Left ventricle myocardium superior (tissue), 1 donor: ENCODE results near the gene CALD1. TPM values are rescaled to one million over a fixed set of nuclear protein-coding genes. Genes with fewer than 3 reads are reported as not detected.

Source experiments
- ATAC-seq: fragments of 200-7000 bp; cut with Tn5 transposase; one replicate; pipeline ENCODE4 v1.9.1; 2020; ENCODE audit warnings: mild to moderate bottlenecking, moderate library complexity
- DNase-seq: peaks from one replicate; pipeline ENCODE4 v3.0.0-alpha.2; 2020
- intact Hi-C: fragments of 100-400 bp; cut with micrococcal nuclease; formaldehyde crosslinking; loops from one replicate; pipeline ENCODE4 v1.11.0; 2022
- total RNA-seq: library from RNA; stranded (reverse); fragmentation: NEBNext Ultra II Directional; extraction: Animal tissue kit (Norgen Biotek cat#: 25700); gene quantifications from one replicate; pipeline ENCODE4 v1.2.1, GENCODE V29; 2021
- donor health status: DM: no; HTN: yes; CAD: no; lungs with severe emphysema.

Gene CALD1
- total RNA-seq, 1 donor from 2014 or later = 118 TPM

GRCh38 chr7:134927076-134927475 is 147.6 kb downstream of the CALD1 start:
- intact Hi-C loops = no loop called here
- no peak for DNase-seq
- no peak for ATAC-seq

DNA sequence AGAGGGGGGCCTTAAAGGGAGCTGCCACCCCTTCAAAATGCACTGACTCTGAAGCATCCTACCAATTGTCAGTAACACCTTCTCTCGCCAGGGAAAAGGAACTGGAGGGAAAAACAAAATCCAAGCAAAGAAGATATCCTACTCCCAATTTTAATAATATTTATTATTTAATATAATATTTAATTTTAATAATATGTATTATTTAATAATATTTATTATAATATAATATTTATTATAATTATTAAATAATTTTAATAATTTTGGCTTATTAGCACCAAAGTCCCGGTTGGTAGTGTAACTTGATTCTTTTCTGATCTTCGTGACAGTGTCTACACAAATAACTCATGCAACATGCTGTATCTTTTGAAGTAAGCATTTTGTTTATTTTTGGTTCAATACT is 148.3 kb downstream of the CALD1 start:
- DNase-seq = no peak
- ATAC-seq = no peak
- intact Hi-C loops = no loop called here

GRCh38 chr7:134928554-134928953 is 149.1 kb downstream of the CALD1 start:
- intact Hi-C loops = no loop called here
- ATAC-seq = no peak
- no peak for DNase-seq

DNA sequence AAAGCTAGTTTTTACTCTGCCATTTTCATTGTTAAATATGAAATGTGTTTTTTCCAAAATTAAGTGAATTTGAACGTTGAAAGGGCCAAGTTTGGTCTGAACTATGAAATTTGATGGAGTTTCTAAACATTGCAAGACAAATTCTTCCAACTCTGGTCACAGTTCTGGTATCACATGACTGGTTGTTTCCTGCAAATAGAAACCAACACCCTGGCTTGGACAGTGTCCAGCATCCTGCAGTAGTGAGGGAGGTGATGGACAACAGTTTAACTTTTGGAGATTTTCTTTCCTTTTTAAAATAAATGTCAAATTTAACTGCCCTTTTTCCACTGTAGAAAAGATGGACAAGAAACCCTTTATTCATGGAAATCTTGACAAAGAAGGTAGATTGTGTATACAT is 152.1 kb downstream of the CALD1 start:
- peak; percentile 35 for DNase-seq
- peak; percentile 40 for ATAC-seq
- intact Hi-C loops = no loop called here

GRCh38 chr7:134932707-134933370 is 153.4 kb downstream of the CALD1 start:
- DNase-seq = peak; percentile 54

DNA sequence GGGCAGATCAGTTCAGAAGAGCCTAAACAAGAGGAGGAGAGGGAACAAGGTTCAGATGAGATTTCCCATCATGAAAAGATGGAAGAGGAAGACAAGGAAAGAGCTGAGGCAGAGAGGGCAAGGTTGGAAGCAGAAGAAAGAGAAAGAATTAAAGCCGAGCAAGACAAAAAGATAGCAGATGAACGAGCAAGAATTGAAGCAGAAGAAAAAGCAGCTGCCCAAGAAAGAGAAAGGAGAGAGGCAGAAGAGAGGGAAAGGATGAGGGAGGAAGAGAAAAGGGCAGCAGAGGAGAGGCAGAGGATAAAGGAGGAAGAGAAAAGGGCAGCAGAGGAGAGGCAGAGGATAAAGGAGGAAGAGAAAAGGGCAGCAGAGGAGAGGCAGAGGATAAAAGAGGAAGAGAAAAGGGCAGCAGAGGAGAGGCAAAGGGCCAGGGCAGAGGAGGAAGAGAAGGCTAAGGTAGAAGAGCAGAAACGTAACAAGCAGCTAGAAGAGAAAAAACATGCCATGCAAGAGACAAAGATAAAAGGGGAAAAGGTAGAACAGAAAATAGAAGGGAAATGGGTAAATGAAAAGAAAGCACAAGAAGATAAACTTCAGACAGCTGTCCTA is 154.1 kb downstream of the CALD1 start:
- intact Hi-C loops = no loop called here
- no peak for ATAC-seq
- no peak for DNase-seq

More at GRCh38 chr7:134932707-134933370, 153.4 kb downstream of the CALD1 start:
- intact Hi-C loops = no loop called here
- peak; percentile 76 for ATAC-seq

- ATAC-seq (no peak), DNase-seq (no peak)
- intact Hi-C loops = no loop called here
These were observed 156.3 kb downstream of the CALD1 start for GRCh38 chr7:134935701-134936100.

DNA sequence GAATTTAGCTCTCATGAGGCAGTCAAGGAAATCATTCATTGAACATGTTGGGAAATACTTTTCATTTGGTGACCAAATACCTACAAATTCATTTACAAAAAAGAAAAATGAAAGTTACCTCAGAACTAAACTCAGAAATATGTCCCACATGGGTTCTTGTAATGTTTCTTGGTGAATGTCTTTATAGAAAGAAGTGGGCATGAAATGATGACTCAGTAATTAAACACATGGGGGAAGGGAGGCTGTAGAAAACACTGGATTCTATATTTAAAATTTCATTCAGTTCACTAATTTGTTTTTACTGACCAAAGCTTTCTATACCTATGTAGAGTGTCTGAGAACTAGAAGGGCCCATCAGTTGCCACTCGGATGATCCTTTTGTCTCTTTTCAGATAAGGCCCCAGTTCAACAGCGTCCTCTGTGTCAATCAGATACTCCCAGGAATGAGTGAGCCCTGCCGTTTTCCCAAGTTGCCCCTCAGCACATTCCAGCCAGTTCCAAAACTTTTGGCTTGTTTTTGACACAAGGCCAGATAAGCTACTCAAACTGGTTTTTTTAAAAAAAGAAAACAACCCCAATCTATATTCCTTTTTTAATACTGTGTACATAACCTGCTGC is 157.6 kb downstream of the CALD1 start:
- DNase-seq (no peak), ATAC-seq (no peak)
- intact Hi-C loops = no loop called here

GRCh38 chr7:134938141-134938540 is 158.7 kb downstream of the CALD1 start:
- no peak for DNase-seq
- intact Hi-C loops = no loop called here

GRCh38 chr7:134939136-134939535 is 159.7 kb downstream of the CALD1 start:
- ATAC-seq = no peak
- DNase-seq = no peak
- intact Hi-C loops = no loop called here

More at GRCh38 chr7:134938141-134938540, 158.7 kb downstream of the CALD1 start:
- ATAC-seq = no peak

GRCh38 chr7:134940729-134941128 is 161.3 kb downstream of the CALD1 start:
- no peak for ATAC-seq
- intact Hi-C loops = loop anchor here (10.0 kb wide), 2 partner anchors 46 to 166 kb away; partner anchors contain the start of gene CALD1
- DNase-seq = no peak

- intact Hi-C loops = loop anchor here (10.0 kb wide), 2 partner anchors 47 to 167 kb away; partner anchors contain the start of gene CALD1
- no peak for DNase-seq
- ATAC-seq = peak; percentile 57
These were observed 161.9 kb downstream of the CALD1 start for GRCh38 chr7:134941185-134941900.

- DNase-seq (no peak), ATAC-seq (no peak)
- intact Hi-C loops = loop anchor here (10.0 kb wide), 2 partner anchors 47 to 167 kb away; partner anchors contain the start of gene CALD1
These were observed 162.5 kb downstream of the CALD1 start for GRCh38 chr7:134941952-134942351.

DNA sequence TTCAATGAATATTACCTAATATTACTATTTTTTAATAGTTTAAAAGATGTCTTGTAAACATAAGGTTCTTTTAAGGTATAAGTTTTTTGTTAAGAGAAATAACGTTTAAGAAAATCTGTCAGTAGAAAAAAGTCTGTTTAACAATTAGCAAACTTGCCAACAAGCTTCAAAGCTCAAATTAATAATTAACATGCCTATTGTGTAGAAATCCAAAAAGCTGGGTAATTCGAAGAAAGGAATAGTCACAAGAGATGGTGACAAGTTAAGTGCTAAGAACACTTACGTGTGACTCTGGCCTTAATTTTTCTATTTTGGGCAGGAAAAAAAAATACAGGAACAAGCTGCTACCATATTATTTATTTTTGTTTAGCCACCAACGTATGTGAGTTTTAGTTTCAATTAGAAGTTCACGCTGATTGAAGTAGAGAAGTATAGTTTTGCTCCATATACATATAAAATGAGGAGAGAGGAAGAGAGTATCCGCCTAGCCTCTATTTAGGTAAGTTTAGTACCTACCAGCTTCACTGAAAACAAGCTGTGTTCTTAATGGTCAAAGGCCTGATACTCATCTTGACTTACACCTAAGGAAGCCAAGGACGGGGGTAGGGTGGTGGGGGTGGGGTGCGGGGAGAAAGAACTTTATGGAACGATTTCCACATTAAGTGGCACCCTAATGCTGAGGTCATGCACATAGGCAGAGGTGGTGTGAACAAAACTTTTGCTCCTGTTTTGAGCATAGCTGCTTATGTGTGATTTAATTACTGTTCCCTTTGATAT is 163.4 kb downstream of the CALD1 start:
- DNase-seq (no peak), ATAC-seq (no peak)
- intact Hi-C loops = loop anchor here (10.0 kb wide), 2 partner anchors 48 to 168 kb away; partner anchors contain the start of gene CALD1

DNA sequence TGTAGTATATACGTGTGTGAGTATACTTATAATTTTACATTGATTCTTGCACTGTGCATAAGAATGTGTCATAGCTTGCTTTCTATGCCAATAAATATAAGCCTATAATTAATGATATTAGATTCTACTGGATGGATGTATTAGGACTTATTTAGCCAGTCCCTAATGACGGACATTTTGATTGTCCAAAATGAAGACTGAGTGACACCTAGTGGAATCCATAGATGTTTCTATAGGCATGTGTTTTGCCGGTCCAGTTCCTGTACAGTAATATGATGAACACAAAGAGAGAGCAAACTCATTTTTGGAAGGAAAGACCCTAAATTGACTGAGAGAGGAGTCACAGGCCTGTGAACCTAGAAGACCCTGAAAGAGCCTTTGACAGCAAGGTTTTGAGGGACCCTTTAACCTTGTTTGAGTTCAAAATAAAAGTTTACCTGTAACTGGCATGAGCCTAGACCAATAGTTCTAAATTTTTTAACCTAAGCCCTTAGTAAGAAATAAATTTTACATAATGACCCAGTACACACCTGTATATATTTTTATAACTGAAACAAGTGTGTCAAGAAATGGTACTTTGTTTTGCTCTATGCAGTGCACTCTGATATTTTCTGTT is 164.5 kb downstream of the CALD1 start:
- peak; percentile 45 for ATAC-seq
- DNase-seq = no peak
- intact Hi-C loops = loop anchor here (10.0 kb wide), 2 partner anchors 49 to 169 kb away; partner anchors contain the start of gene CALD1

- ATAC-seq = no peak
- intact Hi-C loops = loop anchor here (10.0 kb wide), 2 partner anchors 51 to 171 kb away; partner anchors contain the start of gene CALD1
- DNase-seq = no peak
These were observed 166.3 kb downstream of the CALD1 start for GRCh38 chr7:134945691-134946090.

GRCh38 chr7:134946260-134946659 is 166.8 kb downstream of the CALD1 start:
- DNase-seq = no peak
- ATAC-seq = no peak
- intact Hi-C loops = loop anchor here (10.0 kb wide), 2 partner anchors 51 to 171 kb away; partner anchors contain the start of gene CALD1

DNA sequence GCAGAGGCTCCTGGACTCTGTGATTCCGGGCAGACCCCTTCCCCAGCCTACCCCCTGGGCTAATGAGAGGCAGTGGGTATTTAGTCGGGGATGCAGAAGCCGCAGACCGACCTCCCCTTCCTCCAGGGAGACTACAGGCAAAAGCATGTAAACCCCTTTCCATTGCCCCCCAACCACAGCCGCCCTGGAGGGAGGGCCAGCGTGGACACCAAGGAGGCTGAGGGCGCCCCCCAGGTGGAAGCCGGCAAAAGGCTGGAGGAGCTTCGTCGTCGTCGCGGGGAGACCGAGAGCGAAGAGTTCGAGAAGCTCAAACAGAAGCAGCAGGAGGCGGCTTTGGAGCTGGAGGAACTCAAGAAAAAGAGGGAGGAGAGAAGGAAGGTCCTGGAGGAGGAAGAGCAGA is 167.9 kb downstream of the CALD1 start:
- ATAC-seq (no peak), DNase-seq (no peak)
- intact Hi-C loops = loop anchor here (10.0 kb wide), 2 partner anchors 53 to 173 kb away; partner anchors contain the start of gene CALD1
